AG04449 (cell line): ENCODE data around the gene TSPAN12.
A peak's percentile ranks its signal among the peaks of the same experiment; 100 is the strongest.

Experiments used
- CTCF ChIA-PET: fragments of 350-600 bp; formaldehyde crosslinking; extraction: SDS; loops from one replicate; lab custom pipeline; 2021; ENCODE audit warnings: antibody characterized with exemption; lab: Yijun Ruan, JAX
- POLR2A ChIA-PET: fragments of 400-600, 350-600 bp; formaldehyde crosslinking; extraction: SDS; loops from one replicate; lab custom pipeline; 2020; ENCODE audit warnings: antibody characterized with exemption, inconsistent platforms; lab: Yijun Ruan, JAX
- DNase-seq: peaks from one replicate; pipeline ENCODE4 v3.0.0-alpha.2; 2010; ENCODE audit warnings: low read depth, low spot score
- H3K4me3 ChIP-seq: 2 replicates; pipeline ENCODE4 v1.5.1; 2011; ENCODE audit warnings: low read depth, mild to moderate bottlenecking, control low read depth, low read length
- TF ChIP-seq, protein P1 (sequence below): IDR thresholded peaks from one replicate; pipeline ENCODE4 v1.5.1; 2011; ENCODE audit warnings: mild to moderate bottlenecking, moderate library complexity, low read length, control low read depth, inconsistent platforms; ENCODE audit not compliant: insufficient read depth; ENCODE audit errors: missing control alignments

Gene TSPAN12

GRCh38 chr7:120805636-120806388 is 52.1 kb downstream of the TSPAN12 start:
- TF ChIP-seq, protein P1, sequence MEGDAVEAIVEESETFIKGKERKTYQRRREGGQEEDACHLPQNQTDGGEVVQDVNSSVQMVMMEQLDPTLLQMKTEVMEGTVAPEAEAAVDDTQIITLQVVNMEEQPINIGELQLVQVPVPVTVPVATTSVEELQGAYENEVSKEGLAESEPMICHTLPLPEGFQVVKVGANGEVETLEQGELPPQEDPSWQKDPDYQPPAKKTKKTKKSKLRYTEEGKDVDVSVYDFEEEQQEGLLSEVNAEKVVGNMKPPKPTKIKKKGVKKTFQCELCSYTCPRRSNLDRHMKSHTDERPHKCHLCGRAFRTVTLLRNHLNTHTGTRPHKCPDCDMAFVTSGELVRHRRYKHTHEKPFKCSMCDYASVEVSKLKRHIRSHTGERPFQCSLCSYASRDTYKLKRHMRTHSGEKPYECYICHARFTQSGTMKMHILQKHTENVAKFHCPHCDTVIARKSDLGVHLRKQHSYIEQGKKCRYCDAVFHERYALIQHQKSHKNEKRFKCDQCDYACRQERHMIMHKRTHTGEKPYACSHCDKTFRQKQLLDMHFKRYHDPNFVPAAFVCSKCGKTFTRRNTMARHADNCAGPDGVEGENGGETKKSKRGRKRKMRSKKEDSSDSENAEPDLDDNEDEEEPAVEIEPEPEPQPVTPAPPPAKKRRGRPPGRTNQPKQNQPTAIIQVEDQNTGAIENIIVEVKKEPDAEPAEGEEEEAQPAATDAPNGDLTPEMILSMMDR = peak; percentile 78
- ChIA-PET POLR2A (no interaction called here), CTCF (interaction anchor here (0.5 to 9.5 kb wide), 32 partner anchors 11 to 591 kb away, joined by 3 to 186 read pairs (median 4); partner anchors contain the start of genes CPED1, FAM3C and TSPAN12)
- DNase-seq = no peak
- H3K4me3 ChIP-seq = no peak overlapping the region

DNA sequence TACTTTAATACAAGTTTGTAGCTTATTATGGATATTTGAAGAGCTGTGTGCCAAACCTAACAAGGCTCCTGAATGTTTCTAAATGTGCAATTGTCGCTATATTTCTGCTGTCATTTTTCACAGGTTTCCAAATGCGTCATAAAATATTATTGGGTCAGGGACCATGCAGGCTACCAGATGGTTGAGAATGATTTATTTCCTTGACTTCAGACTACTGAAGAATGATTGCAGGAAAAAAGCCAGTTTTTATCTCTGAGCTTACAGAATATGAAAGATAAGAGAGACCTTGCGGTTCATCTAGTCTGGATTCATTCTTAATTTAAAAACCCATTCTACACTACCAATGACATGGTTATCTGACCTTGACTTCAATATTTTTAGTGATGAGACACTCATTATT is 55.2 kb downstream of the TSPAN12 start:
- POLR2A ChIA-PET = no interaction called here
- CTCF ChIA-PET = interaction anchor here (2.0 to 9.5 kb wide), 2 partner anchors 9 to 10 kb away, joined by 4 to 186 read pairs; no protein-coding TSS in a partner anchor

DNA sequence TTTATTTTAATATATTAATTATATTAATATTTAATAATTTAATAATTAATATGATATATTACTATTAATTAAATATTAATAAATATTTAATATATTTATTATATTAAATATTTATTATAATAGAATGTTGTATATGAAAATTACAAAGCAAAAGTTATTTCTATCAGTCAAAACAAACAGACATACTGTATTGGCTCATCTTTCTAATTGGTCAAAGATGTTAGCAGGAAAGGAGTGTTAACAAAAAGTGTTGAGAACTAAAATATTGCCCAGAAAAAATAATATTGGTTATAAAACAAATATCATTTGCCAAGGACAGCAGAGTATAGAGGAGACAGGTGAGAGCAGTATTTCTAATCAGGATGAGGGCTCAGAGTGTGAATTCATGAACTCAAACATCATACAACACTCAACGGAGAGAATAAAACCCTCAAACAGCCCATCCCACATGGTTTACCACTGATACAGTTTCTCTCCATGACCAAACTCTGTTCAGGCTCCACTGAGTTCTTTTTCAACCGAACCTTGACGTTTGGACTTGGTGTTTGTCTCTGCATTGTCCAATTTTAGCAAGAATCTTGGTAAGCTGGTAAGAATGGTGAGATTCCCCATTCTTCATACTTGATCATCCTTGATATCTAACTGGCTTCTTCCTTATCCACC is 58.0 kb downstream of the TSPAN12 start:
- no peak for DNase-seq
- CTCF ChIA-PET = interaction anchor here (1.7 kb wide), 1 partner anchor 8 kb away, joined by 7 read pairs; no protein-coding TSS in a partner anchor
- no peak overlapping the region for H3K4me3 ChIP-seq
- TF ChIP-seq, protein P1 = no peak
- POLR2A ChIA-PET = no interaction called here

More for the DNA sequence above, 55.2 kb downstream of the TSPAN12 start:
- no peak for DNase-seq
- H3K4me3 ChIP-seq = no peak overlapping the region
- TF ChIP-seq, protein P1 = no peak

DNA sequence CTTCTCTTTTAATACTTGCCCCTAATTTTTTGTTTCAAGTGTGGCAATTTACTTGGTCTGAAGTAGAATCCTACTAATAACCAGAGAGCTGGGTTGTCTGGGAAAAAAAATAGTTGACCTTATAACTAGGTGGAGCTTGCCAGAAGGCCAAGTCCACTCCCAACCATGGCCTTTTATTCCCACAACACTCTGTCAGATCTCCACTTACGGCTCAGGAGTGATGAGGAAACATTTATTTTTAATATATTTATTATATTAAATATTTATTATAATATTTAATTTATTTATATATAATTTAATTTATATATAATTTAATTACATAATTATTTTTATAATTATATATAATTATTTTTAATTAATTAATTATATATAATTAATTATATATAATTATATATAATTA is 58.8 kb downstream of the TSPAN12 start:
- no peak for DNase-seq
- POLR2A ChIA-PET = interaction anchor here (0.7 kb wide), 1 partner anchor 1261 kb away, joined by 3 read pairs; no protein-coding TSS in a partner anchor
- CTCF ChIA-PET = interaction anchor here (13.9 kb wide), 1 partner anchor 7 kb away, joined by 186 read pairs; no protein-coding TSS in a partner anchor
- H3K4me3 ChIP-seq = no peak overlapping the region
- TF ChIP-seq, protein P1 = no peak

GRCh38 chr7:120797026-120797645 is 60.8 kb downstream of the TSPAN12 start:
- no peak overlapping the region for H3K4me3 ChIP-seq
- CTCF ChIA-PET = interaction anchor here (1.4 to 13.9 kb wide), 3 partner anchors 9 to 311 kb away, joined by 3 to 186 read pairs (median 9); no protein-coding TSS in a partner anchor
- TF ChIP-seq, protein P1 = no peak
- DNase-seq = no peak
- POLR2A ChIA-PET = no interaction called here
